Stromal cell of bone marrow (primary cell): Measurements from ENCODE around the gene NAA16.
"Not testable (repeated sequence)": the region's sequence is repeated elsewhere in the genome, so short reads cannot be mapped to it uniquely, and the experiment has no call there.

Source experiments
- DNase-seq: peaks from one replicate; pipeline ENCODE4 v3.0.0-alpha.2; 2012; ENCODE audit warnings: low read depth

The NAA16 gene

GRCh38 chr13:41409611-41410010 lies 98.5 kb downstream of the NAA16 start:
- DNase-seq: no peak

DNA sequence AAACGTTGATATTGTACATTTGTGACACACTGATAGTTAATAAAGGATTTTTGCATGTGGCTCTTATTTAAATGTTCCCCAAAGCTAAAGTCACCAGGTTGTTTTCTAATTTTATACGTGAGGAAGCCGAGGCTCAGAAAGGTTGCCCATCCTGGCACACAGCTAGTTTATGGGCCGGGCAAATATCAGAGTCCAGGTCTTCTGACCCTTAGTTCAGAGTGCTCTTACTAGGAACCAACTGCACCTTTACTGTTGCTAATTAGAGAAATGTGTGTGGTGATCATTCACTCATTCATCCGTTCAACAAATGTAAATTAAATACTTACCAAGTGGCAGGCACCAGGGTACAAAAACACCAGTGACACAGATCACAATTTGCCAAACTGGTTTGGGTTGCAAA lies 100.0 kb downstream of the NAA16 start:
- DNase-seq: no peak

DNA sequence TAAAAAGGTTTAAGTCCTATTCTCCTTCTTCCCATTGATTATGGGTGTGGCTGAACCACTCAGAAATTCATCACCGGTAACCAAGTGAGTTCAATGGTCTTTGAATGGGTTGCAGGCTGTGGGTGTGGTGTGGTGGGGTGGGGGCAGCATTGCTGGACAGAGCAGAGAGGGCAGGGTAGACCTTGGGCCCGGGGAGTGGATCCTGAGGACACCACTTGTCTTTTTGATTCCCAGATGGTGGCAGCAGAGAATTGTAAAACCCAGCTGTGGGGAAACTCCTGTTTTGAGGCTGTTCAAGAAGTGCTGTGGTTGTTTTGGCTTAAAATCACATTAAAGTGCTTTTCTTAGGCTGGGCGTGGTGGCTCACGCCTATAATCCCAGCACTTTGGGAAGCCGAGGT lies 100.5 kb downstream of the NAA16 start:
- DNase-seq: peak; percentile 60

- no peak for DNase-seq
These were observed 102.8 kb downstream of the NAA16 start for GRCh38 chr13:41413872-41414271.

- no peak for DNase-seq
These were observed 105.2 kb downstream of the NAA16 start for GRCh38 chr13:41416276-41416675.

- DNase-seq: peak; percentile 38
These were observed 107.0 kb downstream of the NAA16 start for GRCh38 chr13:41418027-41418426.

- DNase-seq: no peak
These were observed 107.7 kb downstream of the NAA16 start for GRCh38 chr13:41418731-41419130.

- DNase-seq: no peak
These were observed 108.1 kb downstream of the NAA16 start for GRCh38 chr13:41419206-41419605.

DNA sequence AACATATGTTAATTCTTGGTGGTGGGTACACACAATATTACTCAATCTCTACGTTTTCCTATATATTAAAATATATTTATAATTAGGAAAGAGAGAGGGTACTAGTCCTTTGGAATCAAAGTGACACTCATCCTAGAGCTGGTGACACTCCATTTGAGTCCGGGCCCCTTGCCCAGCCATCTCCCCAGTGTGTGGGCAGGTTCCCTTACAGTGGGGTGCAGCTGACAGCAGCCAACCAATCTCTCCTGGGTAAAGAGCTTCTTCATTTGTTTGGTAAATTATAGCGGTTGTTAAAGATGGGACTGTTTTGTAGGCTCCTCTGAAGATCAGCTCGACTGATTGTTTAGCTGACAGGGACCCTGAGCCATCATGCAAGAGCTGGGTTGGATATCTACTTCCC lies 109.1 kb downstream of the NAA16 start:
- no peak for DNase-seq

GRCh38 chr13:41421330-41421729 lies 110.3 kb downstream of the NAA16 start:
- DNase-seq: not testable (repeated sequence)

GRCh38 chr13:41421983-41422382 lies 110.9 kb downstream of the NAA16 start:
- DNase-seq: not testable (repeated sequence)

DNA sequence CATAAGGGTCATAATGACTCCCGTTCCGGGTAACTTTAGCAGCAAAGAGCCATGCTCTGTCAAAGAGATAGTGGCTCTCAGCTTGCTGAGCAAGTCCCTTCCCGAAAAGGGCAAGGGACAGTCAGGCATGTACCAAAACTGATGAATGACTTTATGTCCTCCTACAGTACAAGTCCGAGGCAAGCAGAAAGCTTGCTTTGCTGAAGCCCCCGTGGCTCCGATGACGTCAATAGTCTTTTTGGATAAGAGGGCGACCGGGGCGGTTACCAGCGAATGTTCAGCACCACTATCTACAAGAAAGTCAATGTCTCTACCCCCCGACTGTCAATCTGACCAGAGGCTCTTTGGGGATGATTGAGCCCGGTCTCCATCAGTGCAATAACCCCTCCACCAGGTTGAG lies 112.2 kb downstream of the NAA16 start:
- DNase-seq: not testable (repeated sequence)

GRCh38 chr13:41424675-41425074 lies 113.6 kb downstream of the NAA16 start:
- not testable (repeated sequence) for DNase-seq

DNA sequence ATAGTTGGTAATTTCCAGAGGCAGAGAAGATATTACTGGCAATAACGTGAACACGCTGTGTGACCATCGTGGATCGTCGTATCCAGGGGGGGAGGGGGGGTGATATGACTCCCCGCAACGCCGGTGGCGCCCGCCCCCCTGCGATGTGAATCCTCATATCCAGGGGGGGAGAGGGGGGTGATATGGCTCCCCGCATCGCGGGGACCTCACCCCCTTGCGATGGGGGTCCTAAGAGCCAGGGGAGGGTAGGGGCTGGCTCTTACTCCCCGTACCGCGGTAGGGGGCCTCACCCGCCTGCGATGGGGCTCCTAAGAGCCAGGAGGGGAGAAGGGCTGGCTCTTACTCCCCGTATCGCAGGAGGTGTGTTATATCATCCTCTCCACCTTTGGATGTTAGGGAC lies 115.0 kb downstream of the NAA16 start:
- no peak for DNase-seq
